NCI-H748 (cell line): ENCODE results near the gene CPD.
A peak's percentile ranks its signal among the peaks of the same experiment; 100 is the strongest.
"Not testable (repeated sequence)": the region's sequence is repeated elsewhere in the genome, so short reads cannot be mapped to it uniquely, and the experiment has no call there.

Experiments
- DNase-seq: peaks from one replicate; lab custom pipeline; 2025; ENCODE audit not compliant: unreplicated experiment; lab: John Stamatoyannopoulos, UW

The CPD gene

DNA sequence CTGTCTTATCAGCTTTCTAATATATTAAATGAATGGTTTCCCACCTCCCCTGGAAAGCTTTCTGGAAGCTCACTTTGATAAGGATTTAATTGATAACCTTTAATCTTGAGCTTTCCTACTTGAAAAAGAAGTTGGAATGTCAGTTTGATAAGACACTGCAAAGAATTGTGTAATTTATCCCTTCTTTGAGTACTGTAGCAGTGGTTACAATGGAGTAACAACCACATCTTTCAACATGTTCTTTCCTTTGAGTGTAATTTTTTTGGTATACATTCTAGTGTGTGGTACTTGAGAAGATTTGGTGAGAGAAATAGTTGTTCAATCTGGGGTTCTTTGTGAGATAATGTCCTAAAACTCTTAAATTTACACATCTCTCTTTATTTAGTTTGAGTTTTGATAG lies 43.4 kb downstream of the CPD start:
- no peak for DNase-seq

DNA sequence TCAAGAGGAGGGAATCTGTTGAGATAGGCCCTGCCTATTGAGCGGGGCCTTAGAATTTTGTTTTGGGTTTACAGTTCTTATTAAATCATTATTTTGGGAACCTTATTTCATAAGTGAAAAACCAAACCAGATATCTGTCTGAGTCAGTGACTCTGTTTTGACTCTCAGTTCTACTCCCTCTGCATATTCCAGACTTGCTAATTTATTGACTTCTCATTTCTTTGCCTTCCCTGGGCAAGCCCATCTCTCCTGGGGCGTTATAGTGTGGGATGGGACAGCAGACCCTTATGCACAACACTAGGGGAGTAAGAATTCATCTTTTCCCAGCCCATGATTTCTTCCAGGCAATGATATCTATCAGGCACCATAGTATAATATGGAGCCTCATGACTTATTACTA lies 45.7 kb downstream of the CPD start:
- no peak for DNase-seq

DNA sequence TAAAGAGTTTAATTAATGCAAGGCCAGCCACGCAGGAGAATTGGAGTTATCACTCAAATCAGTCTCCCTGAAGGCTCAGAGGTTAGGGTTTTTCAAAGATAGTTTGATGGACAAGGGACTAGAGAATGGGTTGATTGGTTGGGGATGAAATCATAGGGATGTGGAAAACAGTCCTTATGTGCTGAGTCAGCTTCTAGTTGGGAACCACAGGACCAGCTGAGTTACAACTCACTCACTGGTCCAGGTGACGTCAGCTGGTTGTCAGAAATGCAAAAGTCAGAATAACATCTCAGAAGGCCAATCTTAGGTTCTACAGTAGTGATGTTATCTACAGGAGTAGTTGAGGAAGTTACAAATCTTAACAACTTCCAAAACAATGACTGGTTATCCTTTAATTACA lies 47.6 kb downstream of the CPD start:
- no peak for DNase-seq

DNA sequence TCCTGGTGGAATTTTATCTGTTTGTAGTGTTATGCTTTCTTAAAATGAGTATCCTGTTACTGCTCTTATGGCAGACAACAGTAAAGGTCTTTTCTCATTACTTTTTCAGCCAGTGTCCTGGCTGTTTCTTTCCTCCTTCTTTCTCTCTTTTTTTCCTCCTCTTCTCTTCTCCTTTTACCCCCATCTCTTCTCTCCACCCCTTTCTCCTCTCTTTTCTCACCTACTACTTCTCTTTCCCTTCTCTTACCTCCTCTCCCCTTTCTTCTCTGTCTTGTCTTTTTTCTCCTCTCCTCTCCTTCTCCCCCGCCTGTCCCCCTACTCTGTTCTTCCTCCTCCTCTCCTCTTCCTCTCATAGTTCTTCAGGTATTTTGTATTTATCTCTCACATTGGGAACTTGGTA lies 48.9 kb downstream of the CPD start:
- DNase-seq = no peak

DNA sequence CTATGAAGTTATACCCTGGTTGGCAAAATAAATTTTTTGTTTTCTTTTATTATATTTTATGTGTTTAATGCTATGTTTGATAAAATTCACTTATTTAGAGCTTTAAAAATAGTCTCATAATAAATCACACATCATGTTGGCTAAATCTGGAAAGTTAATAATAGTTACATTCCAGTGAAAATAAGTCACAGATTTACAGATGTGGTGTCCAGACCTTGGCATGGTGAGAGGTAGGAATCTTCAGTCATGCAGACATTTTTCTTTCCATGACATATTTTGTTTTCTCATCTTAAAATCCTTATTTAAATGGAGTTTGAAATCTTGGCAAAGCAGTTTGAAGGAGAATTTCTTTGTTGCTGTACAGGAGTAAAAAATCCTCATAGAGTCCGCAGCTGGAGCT lies 50.4 kb downstream of the CPD start:
- no peak for DNase-seq

DNA sequence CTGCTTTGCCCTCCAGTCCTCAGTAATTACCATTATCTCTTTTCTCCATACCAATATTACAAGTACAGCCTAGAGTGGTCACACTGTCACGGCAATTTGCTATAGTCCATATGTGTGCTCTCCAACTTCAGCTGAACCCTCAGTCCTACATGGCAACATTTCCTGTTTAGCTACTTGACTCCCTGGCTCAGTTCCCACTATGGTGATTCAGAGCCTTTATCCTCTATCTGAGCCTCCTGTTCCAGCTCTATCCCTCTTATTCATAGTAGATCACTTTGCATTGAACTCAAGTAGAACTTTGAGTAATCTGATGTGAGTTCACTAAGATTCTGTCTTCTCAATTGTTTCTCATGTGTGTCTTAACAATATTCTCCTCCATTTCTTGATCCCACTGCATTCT lies 54.8 kb downstream of the CPD start:
- DNase-seq = peak; percentile 15

DNA sequence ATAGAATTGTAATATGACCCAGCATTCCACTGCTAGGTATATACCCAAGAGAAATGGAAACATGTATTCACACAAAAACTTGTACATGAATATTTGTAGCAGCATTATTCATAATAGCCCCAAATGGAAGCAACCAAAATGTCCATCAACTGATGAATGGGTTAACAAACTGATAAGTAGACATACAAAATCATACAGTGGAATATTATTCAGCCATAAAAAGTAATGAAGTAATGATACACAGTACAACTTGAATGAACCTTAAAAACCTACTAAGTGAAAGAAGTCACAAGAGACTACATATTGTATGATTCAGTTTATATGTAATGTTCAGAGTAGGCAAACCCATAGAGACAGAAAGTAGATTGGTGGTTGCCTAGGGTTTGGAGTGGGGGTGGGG lies 58.0 kb downstream of the CPD start:
- no peak for DNase-seq

DNA sequence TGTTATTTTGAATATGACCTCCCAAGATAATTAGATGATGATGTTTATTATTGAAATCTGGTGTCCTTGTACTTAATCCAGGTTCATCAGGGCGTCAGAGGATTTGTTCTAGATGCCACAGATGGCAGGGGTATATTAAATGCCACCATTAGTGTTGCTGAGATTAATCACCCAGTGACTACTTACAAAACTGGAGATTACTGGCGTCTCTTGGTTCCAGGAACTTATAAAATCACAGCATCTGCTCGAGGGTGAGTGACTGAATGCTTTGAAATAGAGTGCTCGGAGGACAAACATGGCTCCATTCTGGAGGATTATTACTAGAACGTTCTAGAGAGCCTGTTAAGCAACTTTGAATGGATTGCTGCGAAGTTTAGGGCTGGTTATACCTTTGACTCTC lies 65.0 kb downstream of the CPD start:
- no peak for DNase-seq

DNA sequence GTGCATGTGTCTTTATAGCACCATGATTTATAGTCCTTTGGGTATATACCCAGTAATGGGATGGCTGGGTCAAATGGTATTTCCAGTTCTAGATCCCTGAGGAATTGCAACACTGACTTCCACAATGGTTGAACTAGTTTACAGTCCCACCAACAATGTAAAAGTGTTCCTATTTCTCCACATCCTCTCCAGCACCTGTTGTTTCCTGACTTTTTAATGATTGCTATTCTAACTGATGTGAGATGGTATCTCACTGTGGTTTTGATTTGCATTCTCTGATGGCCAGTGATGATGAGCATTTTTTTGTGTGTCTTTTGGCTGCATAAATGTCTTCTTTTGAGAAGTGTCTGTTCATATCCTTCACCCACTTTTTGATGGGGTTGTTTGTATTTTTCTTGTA lies 67.9 kb downstream of the CPD start:
- DNase-seq = not testable (repeated sequence)

DNA sequence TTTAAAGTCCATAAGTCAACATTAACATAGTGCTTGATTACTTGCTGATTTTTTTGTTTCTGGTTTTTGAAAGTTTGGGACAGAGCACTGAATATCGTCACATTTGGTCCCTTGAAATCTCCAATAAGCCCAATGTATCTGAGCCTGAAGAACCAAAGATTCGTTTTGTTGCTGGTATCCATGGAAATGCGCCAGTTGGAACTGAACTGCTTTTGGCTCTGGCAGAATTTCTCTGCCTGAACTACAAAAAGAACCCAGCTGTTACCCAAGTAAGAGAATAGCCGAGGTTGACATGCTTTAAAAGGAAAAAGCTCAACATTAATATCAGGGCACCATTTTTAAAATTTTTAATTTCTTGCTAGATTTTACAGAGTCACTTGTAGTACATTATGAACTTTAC lies 70.8 kb downstream of the CPD start:
- no peak for DNase-seq

DNA sequence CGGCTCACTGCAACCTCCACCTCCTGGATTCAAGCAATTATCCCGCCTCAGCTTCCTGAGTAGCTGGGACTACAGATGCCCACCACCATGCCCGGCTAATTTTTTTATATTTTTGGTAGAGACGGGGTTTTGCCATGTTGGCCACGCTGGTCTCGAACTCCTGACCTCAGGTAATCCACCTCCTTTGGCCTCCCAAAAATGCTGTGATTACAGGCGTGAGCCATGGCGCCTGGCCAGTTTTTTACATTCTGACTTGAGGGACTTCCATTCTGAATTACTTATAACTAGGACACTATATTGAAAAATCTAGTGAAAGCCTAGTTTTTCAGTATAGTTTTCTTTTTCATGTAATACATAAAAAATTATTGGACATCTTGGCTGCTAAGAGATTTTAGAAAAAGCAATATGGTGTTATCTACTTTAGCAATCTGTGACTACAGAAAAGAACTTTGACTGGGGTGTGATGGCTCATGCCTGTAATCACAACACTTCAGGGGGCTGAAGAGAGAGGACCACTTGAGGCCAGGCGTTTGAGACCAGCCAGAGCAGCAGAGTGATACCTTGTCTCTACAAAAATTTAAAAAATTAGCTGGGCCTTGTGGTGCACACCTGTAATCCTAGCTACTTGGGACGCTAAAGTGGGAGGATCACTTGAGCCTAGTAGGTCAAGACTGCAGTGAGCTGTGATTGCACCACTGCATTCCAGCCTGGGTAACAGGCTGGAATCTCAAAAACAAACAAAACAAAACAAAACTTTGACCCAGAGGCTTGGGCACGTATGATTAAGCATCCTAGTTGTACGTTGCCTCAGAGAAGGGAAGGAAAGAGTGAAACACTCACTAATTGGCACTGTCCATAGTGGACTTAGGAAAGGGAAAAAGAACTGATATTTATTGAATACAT lies 71.6 kb downstream of the CPD start:
- no peak for DNase-seq

DNA sequence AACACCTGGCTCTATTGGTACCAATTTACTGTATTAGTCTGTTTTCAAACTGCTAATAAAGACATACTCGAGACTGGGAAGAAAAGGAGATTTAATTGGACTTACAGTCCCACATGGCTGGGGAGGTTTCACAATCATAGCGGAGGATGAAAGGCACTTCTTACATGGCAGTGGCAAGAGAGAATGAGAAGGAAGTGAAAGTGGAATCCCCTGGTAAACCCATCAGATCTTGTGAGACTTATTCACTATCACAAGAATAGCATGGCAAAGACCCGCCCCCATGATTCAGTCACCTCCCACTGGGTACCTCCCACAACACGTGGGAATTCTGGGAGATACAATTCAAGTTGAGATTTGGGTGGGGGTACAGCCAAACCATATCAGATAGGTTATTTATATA lies 75.9 kb downstream of the CPD start:
- no peak for DNase-seq

DNA sequence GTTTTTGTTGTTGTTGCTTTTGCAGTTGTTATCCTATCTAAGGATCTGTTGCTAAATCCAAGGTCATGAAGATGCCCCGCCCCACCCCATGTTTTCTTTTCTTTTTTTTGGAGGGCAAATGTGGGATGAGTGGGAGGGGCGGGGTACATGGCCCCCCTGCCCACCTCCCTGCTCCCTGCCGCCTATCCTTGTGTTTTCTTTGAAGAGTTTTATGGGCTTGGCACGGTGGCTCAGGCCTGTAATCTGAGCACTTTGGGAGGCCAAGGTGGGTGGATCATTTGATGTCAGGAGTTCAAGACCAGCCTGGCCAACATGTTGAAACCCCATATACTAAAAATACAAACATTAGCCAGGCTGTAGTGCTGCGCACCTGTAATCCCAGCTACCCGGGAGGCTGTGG lies 79.6 kb downstream of the CPD start:
- no peak for DNase-seq

DNA sequence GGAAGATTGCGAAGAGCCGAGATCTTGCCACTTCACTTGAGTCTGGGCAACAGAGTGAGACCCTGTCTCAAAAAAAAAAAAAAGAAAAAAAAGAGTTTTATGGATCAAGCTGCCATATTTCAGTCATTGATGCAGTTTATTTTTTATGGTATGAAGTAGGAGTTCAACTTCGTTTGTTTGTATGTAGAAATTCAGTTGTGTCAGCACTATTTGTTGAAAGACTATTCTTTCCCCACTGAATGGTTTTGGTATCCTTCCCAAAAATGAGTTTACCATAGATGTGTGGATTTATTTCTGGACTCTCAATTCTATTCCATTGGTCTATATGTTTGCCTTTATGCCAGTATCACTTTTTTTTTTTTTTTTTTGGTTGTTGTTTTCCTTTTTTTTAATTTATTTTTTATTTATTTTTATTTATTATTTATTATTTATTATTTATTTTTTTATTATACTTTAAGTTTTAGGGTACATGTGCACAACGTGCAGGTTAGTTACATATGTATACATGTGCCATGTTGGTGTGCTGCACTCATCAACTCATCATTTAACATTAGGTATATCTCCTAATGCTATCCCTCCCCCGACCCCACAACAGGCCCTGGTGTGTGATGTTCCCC lies 80.2 kb downstream of the CPD start:
- DNase-seq = not testable (repeated sequence)

DNA sequence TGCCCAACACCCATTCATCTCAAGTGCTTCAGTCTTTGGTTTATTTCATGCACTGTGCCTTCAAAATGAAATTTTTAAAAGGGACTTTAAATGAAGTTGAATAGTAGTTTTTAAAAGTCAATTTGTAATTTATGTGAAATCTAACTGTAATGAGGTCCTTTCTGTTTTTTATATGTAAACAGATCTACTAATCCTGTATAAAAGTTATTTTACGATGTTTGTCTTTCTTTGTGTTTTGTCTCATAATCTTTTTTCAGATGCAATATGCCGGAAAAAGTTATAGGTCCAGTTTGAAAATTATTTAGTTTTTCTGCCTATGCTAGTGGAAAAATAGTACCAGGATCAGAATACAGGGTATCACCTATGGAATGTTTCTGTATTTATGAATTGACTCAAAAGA lies 89.7 kb downstream of the CPD start:
- DNase-seq = no peak

DNA sequence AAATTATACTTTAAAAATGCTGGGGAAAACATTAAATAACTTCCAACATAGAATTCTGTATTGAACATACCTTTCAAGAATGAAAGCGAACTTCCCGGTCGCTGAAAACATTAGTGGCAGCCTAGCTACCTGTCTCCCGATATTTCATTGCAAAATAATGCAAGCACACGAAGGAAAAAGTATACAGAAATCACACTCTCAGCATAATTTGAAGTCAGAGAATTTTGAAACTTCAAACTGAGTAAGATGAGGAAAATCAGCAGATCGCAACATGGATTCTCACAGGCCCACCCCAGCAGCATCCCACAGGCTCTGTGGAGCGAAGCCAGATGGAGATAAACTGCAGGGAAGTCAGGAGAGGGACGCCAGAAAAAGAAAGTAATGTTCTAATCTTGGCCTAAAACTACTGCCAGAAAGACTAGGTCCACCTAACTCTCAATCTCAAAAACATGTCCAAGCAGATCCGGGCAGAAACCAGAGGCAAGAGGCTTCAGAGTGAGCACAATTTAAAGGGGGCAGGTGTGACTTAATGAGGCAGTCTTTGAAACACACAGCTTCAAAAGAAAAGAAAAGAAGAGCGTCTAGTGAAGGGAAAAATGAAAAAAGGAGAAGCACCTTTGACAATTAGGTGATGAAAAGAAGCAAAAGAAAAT lies 93.6 kb downstream of the CPD start:
- DNase-seq = no peak

DNA sequence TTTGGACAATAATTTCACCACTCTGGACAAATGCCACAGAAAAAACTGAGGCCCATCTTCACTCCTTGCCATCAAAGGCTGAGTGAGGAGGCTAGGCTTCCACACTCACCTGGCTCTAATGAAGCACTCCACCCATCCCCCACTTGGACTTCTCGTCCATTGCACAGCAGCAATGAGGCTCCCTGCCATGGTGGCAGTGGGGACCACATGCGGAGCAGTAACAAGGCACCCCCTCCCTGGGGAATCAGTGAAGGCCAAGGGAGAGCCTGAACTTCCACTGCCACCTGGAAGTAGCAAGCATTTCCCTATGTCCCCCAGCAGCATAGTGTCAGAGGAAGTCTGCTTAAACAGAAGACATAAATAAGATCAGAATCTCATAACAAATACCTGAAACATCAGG lies 96.5 kb downstream of the CPD start:
- DNase-seq = no peak

DNA sequence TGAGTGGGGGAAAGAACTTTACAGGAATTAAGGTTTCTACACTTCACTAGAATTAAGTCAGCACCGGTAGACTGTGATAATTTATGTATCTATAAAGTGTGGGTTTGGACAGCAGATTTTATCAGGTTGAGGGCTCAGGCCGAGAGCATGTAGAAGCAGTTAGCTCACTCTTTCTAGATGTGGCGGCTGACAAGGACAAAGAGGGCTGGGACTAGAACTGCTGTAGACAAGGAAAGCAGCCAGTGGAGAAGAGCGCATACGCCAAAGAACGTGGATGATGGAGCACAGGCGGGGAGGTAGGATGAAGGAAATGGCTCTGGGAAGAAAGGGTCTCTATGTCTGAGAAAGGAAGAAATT lies 98.0 kb downstream of the CPD start:
- peak; percentile 63 for DNase-seq

DNA sequence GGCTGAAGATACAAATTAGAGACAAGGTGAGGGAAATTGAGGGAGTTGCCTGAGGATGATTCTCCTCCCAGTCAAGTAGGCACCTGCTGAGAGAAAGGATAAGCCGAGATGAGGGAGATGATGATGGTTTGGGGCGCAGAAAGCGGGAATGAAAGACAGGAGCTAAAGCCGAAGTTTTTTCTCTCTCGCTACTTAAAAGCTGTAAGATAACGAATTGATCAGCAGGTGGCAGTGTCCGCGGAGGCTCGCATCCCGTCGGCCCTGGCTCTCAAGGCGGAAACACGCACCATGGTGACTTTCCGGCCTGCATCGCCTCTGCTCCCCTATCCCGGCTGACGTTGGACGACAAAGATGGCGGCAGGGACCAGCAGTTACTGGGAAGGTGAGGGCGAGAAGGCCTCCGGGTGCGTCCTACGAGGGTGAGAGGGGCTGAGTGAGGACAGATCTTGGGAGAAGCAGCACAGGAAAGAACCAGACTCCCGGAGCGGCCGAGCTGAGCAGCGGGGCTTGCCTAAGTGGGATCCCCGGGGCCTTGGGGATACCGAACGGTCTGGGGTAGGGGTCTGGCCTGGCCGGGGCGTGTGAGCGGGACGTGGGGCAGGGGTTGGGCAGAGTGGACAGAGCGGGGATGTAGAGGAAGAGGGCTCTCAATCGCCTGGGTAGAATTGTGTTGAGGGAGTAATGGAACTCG lies 98.5 kb downstream of the CPD start, which contains the start of gene GOSR1:
Gene GOSR1 (plus strand): TSS at position 326 of the 691 bp plus-strand sequence. CDS start 26 bp downstream, at position 352.
- peak; percentile 98 for DNase-seq

DNA sequence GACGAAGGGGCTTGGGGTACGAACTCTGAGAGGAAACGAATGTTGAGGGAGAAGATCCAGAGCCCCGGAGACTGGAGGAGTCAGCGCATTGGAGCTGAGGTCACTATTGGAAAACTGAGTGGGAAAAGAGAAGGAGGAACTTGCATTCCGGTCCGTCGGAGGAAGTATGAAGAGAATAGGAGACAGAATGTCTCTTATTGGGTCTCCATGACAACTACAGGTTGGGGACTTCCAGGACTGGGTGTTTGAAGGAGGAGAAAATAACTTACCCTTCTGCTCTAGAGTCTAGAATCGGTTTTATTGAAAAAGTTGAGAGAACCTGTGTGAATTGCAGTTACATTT lies 99.0 kb downstream of the CPD start:
- peak; percentile 48 for DNase-seq

DNA sequence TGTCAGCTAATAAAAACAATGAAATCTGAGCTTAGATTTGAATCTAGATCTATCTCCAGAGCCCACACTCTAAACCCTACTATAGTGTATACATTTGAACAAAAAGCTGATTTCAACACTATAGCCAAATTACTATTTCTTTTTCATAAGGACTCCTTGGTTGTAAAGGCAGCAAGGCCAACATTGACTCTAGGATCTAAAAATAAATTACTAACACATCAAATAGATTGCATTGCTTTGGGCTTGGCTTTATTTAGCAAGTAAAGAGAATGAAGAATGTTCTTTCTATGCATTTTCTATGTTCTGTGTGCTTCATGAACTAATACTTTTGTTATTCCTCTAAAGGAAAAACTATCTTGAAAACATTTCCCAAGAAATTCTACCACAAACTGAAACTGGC lies 103.8 kb downstream of the CPD start:
- DNase-seq = no peak

DNA sequence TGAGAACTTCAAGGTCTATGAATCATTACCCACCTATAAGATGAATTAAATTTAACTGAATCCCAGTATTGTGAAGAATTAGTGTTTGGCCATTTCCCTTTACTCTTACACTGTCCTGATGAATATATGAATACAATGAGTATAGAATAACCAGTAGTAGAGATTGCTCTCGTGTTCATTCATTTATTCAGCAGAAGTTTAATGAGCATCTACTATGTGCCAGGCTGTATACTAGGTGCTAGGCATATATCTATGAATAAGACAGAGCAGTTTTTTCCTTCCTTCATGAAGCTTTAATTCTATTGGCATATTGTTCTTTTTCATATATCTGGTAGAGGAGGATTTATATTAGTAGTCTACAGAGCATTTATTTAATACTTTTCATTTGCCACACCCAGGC lies 104.4 kb downstream of the CPD start:
- no peak for DNase-seq
